Activated gamma-delta T cell treated with anti-CD3 and anti-CD28 coated beads, Interleukin-2, amount 50 U/mL, for 16 hours (primary cell): ENCODE measurements around the gene ATXN7.

Experiments used
- DNase-seq: peaks from one replicate; pipeline ENCODE4 v3.0.0-alpha.2; 2020; ENCODE audit warnings: low read depth

The ATXN7 gene

DNA sequence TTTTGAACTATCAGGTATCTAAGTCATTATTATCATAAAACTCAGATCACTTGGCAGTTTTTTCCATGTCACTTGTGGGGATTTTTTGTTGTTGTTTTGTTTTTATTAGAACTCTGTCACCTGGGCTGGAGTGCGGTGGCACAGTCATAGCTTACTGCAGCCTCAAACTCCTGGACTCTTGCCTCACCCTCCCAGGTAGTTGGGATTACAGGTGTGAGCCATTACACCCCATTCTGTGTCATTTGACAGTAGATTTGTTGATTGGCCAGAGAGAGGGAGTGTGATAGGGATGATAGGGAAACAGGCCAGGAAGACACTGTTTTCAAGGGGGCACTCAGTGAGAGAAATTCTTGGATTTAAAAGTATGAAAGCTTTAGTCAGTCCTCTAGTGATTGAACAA, 103.2 kb downstream of the ATXN7 start:
- no peak for DNase-seq

DNA sequence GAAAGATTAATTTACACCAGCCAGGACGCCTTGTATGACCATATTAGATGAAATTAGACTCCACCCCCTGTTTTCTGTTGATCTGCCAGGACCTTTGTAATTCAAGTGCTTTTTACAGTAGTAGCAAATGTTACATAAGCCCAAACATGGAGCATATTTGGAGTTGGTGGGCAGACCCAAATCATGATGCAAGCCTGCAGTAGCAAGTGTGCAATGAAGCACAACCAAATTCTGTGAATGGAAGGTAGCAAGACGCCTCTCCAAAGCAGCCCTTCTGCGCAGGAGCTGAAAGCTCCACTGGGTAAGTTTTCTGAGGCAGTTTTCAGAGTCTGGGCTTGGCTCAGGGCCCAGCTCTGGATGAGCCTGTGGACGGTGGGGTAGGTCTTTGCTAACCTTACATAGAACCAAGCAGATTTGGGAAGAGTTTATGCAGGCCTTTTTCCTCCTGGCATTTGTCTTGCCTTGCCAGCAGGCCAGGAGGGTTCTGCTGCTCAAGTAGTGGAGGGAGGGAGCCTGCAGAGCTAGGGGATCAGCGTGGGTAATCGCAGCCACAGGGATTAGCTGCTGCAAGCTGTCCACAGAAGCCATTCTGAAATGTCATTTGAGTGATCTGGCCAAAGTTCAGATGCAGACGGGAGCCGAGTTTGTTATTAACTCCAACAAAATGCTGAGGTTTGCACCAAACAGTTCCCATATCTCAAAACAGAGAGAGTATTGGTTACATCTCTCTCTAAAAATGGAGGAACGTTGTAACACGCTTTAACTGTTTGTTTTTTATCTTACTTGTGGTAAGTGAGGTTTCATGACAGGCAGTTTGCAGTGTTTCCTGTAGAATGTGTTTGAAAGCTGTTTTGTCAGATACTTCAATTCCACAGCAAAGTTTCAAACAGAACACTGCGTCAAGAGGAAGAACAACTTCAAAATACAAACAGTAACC, 104.3 kb downstream of the ATXN7 start:
- no peak for DNase-seq

DNA sequence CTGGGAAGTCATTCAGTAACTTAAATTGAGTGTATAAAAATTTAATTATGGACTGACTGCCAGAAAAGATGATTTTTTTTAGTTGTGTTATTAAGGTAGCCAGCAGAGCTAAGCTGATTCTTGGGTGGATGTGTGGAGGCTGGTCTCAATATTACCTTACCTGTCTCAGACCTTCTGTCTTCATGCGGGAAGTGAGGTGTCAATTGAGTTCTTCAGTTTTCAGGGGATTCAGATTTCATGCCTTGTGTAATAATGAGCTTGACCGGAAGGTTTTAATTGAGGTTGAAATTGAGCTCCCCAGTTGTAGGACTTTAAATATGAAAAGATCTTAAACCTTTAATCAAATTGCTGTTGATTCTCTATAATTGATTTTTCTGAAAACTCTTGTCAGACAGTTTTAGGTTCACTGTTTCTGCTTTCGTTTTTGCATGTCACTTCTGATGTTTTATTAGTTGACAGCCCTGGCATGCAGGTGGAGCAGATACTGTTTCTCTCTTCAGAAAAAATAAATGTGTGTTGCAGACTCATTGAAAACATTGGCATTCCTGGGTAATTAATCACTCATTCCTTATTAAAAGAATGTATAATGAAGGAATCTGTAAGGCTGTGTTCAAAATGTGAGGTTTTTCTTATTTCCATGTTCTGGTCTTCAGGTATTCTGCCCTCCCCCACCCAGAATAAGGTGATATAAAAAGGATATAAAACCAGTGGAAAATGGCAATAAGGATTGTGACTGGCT, 105.1 kb downstream of the ATXN7 start:
- DNase-seq: no peak

DNA sequence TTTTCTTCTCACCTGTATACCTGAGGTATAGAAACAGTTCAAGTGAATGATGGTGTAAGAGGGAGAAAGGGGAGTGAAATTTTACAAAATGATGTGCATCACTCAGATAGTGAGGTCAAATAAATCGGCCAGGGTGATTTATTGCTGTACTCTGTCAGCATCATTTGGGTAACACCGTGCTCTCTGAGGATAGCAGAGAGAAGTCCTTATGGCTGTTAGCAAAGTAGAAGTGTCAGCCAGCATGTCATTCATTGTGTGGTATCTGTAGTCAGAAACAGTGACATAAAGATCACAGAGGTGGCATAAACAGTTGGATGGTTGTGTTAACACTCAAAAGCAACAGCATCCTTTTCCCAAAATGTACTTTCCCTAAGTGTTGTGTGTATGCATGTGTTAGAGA, 106.2 kb downstream of the ATXN7 start:
- DNase-seq: no peak

DNA sequence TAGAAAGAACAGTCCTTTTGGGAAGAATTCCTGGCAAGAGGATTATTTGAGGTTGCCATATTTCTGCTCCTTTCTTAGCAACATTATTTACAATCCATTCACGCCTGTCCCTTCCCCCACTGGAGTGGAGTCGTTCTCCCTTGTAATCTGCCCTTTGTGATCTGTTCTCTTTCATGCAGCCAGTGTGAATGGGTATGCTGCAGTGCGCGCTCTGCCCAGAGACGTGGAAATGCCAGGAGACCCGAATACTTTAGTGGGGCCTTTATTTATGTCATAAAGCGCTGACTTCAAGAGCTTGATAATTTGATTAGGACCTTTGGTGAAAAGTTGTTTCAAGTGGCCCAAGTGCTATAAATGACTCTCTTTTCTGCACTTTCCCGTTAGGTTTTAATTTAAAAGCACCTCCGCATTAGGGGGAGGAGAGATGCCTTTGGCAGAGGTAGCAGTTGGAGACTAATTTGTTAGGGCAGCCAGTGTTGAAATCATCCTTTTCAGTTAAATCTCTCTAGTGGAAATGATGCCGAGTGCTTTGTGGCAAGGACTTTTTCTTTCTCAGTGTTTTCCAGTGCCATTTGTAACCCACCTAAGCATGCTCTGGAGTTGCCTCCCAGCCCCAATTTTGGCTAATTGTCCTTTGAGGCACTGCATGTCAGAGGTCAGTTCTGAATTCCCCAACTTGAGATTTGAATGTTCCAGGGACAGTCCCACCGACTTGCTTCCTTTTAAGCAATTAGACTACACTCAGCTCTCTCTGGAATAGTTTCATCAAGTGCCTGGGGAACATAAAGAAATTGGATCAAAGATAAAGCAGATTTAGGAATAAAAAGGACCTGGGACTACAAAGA, 107.2 kb downstream of the ATXN7 start:
- DNase-seq: no peak

DNA sequence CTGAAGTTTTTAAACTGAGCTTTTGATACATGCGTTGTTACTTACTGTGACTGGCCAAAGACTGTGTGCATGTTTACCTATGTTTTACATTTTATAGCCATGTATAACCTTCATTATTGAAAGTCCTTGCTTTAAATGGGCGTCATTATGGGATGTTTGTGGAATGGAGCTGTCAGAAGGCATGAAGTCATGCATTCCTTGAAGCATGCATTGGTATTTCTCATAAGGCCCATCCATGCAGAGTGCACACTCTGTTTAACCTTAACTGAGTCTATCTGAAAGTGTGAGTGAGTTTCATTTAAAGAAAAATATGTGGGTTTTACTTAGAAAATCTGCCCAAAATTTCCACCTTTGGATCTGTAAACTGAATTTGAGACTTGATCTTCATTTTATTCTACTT, 108.5 kb downstream of the ATXN7 start:
- no peak for DNase-seq

DNA sequence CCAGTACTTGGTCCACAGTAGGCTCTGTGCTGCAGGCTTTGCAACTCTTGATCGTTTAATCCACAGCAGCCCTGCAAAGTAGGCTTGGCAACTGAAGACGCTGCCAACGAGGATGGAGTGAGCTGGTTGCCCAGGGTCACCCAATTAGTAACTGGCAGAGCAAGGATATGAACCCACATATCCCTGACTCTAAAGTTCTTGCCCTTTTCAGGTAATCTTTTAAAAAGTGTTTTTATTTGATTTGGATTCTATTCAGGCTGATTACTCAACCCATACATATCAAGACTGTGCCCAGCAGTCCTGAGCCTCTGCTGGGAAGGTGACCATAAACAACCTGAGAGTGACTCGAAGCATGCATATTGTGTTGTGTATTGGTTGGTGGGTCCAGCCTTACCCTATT, 109.3 kb downstream of the ATXN7 start:
- no peak for DNase-seq

DNA sequence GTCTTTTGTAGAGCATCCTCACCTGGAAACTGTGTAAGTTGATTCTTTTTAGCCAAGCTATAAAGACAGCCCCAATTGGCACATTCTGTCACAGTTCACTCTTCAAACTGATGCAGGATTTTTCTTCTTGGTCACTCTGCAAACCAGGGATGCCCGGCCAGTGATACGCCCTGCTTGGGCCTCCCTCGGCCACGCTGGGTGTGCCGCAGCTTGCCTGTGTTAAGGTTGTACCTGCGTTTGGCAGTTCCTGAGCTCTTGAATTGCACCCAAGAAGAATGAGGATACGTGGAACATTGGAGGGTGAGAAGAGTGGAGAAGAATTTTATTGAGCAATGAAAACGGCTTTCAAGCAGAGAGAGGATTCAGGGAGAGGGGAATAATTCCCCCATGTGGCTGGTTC, 109.7 kb downstream of the ATXN7 start:
- DNase-seq: no peak

DNA sequence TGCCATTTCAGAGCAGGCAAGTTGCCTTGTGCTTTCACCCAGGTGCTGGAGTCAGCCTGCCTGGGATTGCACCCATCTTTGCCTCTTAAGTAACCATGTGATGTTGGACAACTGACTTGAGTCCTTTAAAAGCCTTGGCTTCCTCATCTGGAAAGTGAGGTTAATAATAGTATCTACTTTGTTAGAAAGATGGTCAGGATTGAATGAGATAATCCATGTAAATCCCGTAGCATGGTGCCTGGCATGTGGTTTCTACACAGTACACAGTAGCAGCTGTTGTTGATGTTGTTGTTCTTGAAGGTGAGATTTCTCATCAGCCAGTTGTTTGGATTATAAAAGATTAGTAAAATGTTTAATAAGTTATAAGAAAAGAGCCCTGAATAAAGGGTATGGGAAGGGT, 110.8 kb downstream of the ATXN7 start:
- no peak for DNase-seq

DNA sequence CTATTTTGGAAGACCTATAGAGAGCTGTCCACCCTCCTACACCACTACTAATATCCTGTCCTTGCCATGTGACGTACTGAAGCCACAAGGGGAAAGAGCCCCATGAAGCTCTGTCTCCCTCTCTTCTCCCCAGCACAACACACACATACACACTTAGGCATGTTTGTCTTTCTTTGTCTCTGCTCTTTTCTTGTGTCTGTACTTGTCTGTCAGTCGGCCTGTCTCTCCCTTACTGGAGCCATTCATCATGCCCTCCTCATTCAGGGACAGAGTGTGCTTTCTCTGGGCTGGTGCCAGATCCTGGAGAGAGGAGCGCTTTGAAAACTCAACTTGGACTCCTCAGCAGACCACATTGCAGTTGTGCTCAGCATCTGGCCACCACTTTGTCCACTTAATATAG, 112.1 kb downstream of the ATXN7 start:
- DNase-seq: no peak

DNA sequence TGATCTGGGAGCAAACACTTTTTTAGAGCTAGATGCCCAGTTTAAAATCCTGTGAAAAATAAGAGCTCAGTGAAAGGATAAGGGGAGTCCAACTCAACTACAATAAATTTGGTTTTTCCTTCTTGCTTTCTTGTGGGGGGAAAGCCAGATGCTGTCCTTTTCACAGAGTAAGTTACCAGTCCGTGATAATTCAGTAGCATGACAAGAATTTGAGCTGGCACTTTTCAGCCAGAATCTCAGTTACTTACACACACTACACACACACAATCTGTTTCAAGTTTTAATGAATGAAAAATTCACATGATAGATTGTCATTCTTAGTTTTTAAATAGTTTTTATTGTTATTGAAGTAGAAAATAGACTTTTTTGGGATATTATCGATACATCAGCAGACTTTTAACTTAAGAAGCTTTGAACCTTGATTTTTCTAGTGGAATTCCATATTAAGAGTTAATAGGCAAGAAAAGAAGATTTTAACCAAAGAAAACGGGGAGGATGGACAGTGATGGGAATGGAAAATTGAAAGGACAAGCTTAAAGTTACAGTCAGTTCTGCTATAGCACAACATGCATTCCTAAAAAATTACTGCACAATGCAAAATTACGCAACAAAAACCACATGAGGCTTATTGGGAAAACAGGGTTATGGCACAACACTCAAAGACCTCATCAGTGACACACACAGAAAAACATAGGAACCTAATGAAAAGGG, 112.6 kb downstream of the ATXN7 start:
- no peak for DNase-seq

DNA sequence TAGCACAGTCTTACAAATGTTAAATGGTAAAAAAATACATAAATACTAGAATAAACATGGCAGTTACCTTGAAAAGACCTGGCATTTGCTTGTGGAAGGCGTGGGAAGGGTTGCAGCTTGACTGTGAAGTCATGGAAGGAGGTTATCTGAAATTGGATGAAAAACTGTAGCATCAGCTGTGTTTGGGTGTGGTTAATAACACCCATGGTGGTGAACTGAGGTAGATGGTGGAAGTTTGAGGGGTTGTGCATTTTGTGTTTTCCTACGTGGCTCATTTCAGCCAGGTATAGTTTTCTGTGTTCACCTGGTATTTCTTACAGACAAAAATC, 113.2 kb downstream of the ATXN7 start:
- DNase-seq: no peak

DNA sequence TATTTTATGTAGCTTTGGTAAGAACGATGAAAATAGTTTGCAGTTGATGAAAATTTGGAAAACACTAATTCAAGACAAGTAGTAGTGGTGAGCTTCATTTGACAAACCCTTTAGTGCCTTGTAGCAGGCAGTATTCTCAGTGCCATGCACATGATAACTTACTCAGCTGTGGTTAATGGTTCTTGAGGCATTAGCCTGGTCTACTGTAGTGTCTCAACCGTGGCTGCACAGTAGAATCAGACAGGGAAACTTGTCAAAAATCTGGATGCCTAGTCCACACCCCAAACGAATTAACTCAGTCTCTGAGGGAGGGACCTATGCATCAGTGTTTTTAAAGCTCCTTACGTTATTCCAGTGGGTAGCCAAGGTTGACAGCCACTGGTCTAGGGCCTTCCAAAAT, 114.2 kb downstream of the ATXN7 start:
- DNase-seq: no peak

DNA sequence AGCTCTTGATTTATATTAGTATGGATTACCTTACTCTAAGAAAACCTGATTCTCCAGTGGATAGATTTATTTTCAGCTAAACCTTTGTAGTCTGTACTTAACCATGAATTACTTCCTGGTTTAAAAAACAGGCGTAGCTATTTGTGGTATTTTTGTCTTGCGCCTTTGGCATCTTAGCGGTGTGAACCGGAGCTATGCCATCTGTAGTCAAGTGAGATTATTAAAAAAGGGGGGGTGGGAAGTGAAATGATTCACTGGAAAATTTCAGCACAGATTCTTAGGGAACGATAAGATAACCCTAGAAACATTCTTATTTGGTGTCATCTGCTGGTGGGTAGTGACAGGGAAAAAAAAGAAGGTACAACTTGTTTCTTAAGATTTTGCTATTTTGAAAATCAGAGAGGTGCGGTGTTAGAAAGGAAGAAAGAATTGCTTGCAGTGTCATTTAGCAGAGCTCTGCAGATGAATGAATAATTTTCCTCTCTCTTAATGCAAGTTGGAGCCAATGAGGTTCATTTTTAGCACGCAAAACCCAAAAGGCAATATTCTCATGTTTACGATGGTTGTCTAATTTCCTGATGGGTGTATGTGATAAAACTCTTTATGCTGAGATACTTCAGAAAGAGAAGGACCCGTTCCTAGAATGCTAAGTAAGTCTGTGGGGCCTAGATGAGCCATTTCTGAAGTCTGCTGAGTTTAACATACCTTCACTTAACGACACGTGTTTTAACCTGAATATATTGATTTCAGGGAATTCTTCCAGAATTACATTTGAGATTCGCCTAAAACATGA, 115.6 kb downstream of the ATXN7 start:
- no peak for DNase-seq

DNA sequence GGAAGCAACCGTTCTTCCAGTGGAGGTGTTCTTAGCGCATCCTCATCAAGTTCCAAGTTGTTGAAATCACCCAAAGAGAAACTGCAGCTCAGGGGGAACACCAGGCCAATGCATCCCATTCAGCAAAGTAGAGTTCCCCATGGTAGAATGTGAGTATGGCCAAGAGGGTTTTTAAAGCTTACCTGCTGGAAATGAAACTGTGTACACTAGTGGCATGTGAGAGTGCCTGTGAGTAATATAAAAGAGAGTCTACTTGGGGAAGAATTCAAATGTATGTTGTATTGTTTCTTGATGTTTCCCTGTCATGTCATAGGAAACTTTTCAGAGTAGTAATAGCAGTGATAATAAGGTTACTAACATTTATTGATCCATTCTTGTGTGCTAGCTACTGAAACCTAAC, 116.4 kb downstream of the ATXN7 start:
- DNase-seq: no peak

DNA sequence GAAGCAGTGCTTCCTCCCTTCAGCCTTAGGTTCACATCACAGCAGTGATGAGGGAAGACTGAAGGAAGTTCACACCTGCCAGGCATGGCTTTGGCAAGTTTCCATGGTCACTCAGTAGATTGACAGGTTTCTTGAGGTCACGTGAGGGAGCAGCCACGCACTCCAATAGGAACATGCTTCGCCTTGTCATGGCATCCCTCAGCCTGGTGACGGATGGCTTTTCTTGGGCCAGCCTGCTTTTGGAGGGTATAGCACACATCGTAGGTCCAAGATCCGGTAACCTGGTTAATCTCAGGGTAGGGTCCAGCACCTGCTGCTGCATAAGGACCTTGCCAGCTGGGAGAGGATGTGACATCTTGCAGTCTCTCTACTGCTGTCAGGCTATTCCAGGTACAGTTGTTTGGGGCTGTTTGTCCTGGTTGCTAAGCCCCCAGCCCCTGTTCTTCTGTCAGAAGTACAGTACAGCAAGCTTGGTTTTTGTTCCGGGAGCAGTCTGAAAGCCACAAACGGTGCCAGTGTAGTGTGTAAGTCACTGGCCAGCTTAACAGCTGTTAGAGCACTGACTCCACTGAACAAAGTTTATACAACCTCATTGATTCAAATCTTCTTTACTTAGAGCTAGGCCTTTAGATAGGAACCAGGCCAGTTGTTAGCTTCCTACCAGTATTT, 117.3 kb downstream of the ATXN7 start:
- no peak for DNase-seq

DNA sequence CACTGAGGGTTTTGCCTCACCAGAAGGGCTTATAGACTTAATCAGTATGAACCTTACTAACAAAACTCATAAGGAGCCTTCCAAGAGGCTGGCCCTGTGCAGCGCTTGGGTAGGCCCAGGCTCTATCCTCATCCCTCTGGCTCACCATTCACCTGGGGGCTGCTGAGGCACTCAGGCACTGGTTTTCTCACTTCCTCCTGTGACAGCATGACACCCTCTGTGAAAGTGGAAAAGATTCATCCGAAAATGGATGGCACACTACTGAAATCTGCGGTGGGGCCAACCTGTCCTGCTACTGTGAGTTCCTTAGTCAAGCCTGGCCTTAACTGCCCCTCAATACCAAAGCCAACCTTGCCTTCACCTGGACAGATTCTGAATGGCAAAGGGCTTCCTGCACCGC, 118.3 kb downstream of the ATXN7 start:
- DNase-seq: no peak

DNA sequence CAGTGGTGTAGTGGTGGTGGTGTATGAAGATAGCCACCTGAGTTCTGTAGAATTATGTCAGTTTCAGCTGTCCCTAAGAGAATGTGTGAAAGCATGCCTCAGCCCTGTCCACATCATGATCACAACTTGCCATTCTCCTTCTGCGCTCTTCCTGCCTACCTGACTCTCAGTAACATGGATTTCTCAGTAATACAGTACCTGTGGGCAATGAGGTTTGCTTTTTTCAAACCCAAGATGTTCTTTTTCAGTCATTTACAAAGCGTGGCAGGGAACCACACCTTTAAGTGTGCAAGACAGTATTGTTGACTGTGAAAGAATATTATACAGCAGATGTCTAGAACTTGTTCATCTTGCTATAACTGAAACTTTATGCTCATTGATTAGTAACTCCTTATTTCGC, 120.7 kb downstream of the ATXN7 start:
- no peak for DNase-seq

DNA sequence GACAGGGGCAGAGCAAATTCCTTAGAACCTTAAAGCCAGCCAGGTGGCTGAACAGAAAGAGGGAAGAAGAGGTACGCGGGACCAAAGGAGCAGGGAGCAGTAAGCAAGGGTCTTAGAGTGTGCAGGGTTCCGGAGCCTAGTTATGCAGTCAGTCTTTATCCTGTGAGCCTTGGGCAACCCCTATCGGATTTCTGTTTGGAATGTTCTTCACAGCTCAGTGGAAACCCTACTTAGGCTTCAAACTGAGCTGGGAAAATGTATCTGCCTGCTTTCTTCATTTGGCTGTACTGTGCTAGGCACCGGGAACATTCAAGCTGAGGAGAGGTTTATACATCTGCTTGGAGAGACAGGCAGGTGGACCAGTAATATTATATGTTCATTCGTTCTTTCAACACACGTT, 122.5 kb downstream of the ATXN7 start:
- DNase-seq: no peak

DNA sequence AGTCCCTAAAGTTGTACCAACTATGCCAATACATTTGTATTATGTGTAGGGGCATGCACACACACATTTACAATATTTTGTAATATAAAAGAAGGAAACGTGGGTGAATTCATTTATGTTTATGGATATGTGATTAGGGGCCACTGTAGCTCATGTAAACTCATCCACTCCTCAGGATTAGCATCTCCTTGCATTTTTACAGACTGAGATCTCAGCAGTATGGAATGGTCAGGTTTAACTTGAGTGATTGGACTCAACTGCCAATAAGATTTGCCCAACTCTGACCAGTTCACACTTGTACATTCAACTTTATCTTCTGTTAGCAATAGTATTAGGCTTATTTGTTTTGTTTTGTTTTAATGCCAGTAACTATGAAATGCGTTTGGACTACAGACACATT, 123.2 kb downstream of the ATXN7 start:
- DNase-seq: no peak

DNA sequence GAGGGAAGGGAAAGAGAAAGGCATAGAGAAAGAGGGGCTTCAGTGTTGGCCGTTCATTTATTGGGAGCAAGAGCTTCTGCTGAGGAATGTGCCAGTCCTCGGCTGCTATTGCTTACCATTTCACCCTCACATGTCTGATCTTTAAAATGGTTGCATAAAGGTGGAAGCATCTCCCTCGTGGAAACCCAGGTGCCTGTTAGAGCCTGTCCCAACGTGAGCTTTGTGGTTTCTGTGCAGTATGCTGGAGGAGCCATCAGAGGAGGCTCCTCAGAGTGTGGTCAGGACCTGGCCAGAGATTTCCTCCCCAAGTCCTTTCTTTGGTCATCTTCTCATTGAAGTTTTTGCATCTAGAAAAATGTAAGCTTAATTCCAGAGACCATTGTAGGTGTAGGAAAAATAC, 125.3 kb downstream of the ATXN7 start:
- DNase-seq: no peak
